NCI-H2171 treated with DMSO at 0.1 percent for 48 hours (cell line): Measurements from ENCODE around the gene UNC13D.

Experiments used
- DNase-seq: peaks from one replicate; lab custom pipeline; 2025; lab: John Stamatoyannopoulos, UW

The UNC13D gene

DNA sequence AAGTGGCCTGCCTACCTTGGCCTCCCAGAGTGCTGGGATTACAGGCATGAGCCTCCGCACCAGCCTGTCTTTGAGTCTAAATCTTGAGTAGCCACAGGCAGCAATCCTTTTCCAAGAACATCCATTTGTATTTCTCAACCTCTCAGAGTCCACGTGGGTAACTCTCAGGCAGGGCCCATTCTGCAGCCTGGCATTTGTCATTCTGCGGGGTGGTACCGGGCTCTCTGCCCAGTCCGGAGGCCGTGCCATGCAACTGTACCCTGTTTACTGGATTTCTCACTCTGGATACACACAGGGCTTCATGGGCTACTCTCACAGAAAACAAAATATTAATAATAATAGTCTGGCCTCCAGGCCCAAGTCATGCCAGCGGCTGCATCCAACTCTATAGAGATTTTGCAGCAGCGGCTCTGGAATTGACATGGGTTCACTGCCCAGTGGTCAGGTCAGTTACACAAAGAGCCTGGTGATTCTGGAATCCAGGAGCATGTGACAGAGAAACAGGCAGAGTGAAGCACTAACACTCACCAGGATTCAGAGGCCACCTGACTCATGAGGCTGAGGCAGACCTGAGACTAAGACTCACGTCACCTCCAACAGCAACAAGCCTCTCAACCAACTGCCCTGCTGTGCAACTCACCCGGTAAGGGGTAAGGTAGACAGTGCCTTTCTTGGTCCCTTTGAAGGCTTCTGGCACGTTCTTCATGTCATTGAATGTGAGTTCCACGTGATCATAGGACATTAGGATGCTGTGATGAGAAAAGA, 6.9 kb upstream of the UNC13D start:
- no peak for DNase-seq

DNA sequence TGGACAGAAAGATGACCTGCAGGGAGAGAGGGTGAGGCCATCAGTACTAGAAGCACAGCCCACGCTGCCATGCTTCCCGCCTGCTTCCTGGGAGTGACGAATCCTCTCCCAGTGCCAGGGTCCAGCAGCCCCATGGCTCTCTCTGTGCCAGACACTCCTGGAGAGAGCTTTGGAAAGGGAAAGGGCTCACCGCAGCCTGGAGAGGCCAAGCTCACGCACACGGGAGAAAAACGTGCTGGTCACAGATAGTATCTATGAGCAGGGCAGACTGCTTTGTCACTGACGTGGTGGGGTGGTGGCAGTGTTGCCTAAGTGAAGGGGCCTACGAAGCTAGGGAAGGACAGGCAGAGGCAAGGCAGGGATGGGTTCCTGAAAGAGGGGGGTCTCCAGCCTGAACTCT, 5.5 kb upstream of the UNC13D start:
- no peak for DNase-seq

DNA sequence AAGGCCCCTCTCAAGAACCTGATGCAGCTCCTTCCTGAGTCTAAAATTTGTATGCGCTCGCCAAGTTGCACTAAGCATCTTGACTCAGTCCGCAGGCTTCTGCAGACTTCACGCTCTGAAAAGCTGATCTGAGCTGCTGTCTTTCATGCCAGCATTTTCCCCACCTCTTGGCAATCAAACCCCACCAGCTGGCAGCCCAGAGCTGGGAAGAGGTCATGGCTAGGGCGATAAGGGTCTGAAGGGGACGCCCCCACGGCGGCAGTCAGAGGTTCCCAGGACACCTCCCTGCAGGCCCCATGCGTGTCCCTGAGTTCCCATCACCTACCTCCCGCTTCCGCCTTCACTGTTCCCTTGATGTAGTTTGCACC, 5.1 kb upstream of the UNC13D start:
- DNase-seq, result no peak

DNA sequence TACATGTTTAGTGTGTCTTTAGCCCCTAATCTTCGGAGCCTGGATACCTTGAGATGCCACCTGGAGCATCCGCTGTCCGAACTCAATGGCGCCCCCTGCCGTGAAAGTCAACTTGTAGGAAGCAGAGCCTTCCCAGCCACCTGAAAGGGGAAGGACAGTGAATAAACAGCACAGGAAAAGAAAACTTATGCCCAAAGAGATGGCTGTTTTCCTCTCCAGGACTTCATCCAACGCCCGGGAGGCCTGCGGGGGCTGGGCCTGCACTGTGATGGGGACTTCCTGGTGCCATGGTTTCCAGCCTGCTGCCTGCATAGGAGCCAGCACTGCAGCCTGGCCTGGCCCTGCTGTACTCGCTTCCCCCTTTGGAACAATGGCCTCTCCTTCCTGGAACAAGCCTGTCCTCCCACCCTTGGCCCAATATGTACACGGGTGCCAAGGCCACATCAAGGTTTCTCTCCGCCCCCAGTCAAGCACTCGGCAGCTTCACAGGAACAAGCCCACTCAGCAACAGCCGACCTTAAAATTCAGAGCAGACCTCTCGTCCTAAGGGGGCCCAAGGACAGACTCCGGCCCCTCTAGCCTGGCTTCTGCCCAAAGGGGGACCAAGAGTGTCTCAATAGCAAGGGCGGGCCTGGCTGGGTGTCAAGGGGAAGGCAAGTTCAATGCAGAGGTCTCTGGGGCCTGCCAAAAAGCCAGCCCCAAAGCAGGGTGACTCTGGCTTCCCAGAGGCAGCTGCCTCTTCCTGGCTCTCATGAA, 4.5 kb upstream of the UNC13D start:
- DNase-seq, result peak; percentile 10

DNA sequence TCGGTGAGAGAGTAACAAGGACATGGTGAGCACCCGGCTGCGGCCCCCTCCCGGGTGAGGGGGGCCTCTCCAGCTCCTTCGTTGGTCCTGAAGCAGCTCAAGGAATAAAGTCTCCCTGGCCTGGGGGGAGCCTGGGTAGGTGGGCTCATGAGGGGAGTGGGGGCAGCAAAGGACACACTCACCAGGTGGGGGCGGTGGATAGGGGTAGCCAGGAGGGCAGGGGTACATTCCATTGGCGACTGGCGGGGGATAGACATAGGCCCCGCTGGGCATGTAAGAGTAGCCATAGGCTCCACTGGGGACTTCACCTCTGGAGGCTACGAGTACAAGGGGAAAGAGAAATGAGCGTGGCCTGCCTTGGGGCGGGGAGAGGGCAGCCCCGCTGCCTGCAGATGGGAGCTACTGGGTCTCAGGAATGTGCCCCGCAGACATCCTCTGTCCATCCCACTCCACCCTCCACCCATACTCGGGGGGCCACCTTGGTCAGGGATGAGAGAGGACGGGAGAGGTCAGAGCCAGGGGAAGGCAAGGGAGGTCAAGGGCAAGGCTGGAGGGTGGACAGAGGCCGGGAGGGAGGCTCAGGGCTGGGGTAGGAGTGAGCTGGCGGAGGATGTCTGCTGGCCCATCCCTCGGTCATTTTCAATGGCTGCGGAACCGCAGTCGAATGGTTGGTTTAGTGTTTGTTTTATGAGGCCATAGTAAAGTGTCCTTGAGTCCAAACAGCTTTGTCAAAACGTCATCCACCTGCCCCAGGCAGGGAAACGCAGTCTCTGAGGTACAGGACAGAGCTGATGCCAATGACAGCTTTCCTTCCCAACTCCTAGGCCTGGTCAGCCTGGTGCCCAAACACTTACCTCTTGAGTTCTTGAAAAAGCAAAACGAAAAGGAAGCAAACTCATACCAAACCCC, 3.7 kb upstream of the UNC13D start:
- DNase-seq, result no peak

DNA sequence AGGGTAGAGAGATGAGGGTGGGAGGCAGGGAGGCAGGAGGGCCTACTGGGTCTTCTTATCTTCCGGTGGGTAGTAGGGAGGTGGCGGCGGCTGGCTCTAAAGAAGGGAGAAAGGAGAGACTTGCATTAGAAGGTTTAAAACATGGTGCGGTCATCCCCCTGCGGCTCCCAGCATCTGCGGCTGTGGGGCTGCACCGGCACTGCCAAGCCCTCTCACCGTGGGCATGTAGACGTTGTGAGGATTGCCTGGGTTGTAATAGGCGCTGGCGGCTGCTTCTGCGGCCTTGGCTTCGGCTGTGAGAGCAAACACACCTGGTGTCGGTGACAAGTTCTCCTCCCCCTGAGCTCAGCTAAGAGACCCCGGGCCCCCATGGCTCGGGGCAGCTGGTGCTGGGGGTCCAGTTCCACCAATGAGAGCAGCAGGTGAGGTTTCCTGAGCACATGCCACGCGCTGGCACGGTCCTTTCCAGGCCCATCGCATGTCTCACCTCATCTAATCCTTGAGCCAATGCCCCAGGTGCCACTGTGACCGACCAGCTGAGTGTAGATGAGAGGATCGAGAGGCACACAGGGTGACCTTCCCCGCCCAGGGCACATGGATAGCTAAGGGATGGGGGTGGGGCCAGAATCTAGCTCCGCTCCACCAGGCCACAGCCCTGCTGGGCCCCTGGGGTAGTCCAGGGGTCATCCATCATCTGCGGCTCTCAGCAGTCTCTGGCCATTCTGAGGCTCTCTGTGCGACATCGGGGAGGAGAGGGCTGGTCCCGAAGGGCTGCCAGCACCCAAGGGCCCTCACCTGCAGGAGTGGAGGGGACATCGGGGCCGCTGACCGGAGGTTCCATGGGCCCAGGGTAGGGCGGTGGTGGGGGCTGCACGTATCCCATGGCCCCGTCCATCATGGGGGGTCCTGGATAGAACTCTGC, 2.7 kb upstream of the UNC13D start:
- DNase-seq, result no peak

DNA sequence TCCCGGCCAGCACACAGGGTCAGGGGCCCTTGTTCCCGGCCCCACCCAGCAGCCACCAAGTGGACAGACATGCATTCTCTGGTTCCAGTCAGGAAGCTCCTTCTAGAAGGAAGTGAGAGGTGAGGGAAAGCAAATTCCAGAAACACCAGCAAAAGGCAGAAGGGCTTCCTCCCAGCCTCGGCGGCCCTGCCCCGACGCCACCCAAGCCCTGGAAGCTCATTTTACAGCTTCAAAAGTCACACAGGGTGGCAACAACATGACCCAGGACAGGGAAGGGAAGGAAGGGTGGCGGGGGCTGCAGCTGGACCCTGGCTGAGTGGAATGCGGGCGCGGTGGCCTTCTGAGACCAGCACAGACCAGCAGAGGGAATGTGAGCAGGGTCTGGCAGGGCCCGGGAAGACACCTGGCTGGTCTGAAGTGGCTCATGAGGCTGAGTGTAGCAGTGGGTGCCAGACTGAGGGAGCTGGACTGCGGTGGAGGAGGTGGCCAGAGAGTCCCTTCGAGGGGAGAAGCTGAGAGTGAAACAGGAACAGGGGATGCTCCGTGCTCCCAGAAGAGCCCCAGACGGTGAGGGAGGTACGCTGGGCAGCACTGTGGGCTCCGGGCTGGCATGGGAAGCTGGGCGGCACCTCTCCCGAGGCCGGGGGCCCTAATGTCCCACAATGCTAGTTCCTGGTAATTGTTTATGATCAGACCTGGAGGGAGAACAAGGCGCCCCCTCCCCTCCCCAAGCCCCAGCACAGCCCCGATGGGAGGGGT, 1.9 kb upstream of the UNC13D start:
- DNase-seq, result no peak

DNA sequence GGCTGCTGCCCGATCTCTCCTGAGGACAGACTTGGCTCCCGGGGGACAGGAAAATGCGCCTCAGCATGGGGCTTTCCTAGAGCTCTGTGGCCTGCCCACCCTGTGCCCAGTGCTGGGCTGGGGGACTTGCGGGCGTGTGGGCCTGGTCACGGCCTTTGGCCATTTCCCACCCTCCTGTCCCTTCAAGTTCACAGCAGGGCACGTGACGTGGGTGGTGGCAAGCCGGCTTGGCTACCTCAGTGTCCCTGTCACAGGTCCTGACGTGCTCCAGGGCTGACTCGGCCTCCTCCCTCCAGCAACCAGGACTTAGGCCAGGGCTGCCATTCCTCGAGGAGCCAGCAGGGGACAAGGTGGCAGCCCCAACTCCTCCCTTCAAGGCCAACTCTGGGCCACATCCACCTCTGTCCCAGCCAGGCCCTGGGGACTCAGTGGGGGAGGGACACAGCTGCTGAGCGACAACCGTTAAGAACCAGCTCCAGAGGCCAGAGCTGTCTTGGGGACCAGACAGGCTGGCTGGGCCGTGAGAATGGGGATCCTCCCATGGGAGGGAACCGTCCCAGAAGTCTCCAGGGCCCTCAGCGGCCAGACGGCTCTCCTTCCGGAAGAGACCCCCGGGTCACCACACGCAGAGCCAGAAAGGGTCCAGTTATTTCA, 981 bp upstream of the UNC13D start:
- DNase-seq, result peak; percentile 34

DNA sequence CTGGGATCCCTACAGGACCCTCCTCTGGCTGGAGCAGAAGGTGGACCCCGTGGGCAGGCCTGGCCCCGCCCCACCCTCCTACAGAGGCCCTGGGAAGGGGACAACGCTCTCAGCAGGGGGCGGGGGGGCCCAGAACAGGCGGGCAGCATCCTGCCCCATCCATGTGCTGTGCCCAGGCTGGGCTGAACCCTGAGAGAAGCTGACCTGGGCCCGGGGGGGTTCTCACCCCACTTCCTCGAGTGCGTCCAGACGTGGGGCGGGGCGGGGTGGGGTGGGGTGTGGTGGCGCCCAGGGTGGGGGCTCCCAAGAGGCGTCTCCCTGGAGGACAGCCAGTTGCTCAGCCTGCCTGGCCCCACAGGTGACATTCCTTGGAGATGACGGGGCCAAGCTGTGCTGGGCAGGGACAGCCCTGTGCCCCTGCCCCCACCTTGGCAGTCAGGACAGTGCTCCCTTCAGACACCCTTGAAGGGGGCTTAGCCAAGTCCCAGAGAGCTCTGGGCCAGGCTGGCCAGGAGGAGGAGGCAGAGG, 390 bp upstream of the UNC13D start:
- DNase-seq, result no peak

DNA sequence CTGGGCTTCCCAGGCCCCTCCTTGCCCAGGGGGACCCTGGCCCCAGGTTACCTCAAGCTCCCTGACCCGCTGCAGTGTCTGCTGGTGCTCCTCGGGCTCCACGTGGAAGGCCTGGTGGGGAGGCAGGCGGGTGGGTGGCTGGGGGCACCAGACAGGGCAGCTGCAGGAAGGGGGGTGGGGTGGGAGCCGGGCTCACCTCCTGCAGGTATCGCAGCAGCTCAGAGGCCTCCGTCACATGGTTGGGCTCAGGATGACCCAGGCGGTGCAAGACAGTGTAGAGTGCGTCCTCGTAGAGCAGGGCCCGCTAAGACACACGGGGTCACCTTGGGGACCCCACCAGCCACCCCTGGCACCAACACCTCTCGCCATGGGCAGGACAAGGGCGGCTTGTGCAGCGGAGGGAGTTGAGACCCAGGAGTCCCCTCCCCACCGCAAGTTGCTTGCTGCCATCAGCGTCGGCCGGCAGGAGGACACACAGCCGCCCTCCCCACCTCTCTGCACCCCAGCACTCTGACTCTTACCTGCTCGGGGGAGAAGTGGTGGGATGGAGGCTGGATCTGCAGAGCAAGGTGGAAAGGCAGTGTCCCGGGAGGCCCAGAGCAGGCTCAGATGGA, 1.1 kb downstream of the UNC13D start:
- DNase-seq, result no peak

DNA sequence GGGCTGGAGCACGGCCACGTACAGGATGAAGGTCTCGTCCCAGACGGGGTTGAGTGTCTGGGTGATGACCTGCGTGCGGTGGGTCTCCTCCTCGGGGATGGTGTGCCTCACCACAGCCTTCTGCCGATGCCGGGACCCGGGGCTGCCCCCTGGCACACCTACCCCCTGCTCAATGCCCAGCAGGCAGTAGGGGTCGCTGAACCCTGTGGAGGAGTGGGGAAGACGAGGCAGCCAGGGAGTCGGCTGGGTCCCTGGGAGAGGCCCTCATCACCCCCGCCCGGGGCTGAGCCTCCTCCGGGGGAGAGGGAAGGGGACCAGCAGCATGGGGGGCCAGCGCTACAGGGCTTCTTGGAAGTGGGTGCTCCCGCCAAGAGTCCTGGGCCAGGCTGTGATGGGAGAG, 1.8 kb downstream of the UNC13D start:
- DNase-seq, result no peak

DNA sequence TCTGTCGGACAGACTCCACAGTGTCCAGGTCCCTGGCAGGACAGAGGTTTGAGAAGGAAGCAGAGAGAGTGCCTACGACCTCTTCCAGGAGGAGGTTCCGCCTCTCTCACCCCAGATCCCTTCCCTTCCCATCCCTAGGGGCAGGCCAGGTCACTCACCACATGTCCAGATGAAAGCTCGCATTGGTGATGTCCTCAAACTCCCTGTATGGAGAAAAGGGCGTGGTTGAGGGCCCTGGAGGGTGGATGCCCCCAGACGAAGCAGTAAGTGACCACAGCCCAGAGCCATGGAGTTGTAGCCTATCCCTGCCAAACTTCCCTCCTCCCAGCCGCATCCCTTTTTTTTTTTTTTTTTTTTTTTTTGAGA, 3.4 kb downstream of the UNC13D start:
- no peak for DNase-seq

DNA sequence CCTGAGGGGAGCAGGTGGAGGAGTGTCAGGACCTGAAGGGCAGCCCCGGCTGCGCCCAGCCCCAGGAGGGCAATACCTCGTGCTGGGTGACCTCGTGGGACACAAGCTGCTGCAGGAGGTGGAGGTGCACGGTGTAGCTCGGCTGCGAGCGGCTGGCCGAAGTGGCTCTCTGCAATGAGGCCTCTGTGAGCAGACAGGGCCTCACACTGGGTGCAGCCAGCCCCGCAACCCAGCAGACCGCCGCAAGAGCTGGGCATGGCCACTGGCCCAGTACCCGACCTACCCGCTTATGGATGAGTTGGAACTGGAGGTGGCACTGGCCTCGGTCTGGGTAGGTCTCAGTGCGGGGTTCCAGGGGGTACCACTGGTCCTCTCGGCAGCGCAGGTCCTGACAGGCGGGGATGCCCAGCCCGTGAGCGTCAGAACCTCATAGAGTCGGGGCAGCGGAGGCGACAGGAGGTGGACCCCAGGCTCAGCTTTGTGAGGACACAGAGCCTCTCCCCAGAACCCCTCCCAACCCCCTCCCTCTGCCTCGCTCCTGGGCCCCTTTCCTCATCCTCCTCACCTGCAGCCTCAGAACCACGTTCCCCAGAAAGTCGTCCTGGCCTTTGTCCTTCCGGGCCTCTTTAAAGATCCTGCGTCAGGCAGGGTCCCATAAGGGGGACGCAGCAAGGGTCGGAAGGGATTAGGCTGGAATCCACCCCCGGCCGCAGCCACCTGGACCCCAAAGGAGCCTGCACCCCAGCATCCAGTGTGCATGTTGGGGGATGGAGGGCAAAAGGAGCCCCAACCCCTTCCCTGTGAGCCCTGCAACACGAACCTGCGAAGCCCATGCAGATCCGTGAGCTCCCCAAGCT, 4.0 kb downstream of the UNC13D start:
- no peak for DNase-seq

DNA sequence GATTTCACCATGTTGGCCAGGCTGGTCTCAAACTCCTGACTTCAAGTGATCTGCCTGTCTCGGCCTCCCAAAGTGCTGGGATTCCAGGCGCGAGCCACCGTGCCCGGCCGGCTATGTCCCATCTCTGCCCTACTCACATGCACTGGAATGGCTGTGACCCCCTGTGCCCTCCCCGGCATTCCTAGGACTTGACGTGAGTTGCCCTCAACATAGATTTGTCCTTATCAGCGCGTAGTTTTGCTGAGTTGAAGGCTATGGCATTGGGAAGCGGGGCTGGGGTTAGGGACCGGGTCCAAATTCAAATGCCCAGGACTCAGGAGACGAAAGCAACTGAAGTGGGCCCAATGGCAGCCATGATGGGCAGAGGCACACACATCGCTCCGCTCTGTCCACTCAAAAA, 5.8 kb downstream of the UNC13D start:
- DNase-seq, result no peak

DNA sequence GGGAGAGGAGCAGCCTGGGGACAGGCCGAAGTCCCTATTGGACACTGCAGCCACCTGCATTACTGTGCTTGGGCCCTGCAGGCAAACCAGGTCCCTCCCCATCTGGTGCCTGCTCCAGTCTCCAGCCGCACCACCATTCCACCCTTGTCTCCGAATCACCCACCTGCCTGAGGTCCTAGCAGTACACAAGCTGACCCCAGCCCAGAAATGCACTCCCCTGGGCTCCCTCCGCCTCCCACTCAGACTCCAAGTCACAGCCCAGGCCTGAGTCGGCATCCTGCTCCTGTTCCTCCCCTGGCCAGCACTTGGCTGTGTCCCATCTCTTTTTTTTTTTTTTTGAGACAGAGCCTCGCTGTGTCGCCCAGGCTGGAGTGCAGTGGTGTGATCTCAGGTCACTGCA, 6.3 kb downstream of the UNC13D start:
- DNase-seq, result no peak

DNA sequence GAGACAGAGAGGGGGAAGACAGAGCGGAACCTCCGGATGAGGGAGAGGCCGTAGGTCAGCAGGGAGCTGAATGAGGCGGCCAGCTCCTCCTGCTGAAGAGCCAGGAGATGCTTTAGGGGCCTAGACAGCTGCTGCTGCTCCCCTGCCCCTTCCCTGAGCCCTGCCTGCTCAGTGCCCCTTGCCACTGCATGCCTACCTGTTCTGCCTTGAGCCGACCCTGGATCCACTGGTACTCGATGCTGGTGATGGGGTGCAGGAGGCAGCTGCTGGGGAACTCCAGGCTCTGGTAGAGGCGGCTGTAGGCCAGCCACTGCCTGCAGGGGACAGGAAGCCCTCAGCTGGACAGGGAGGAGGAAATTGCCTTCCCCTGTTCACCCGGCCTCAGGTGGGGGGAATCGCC, 7.6 kb downstream of the UNC13D start:
- DNase-seq, result no peak

DNA sequence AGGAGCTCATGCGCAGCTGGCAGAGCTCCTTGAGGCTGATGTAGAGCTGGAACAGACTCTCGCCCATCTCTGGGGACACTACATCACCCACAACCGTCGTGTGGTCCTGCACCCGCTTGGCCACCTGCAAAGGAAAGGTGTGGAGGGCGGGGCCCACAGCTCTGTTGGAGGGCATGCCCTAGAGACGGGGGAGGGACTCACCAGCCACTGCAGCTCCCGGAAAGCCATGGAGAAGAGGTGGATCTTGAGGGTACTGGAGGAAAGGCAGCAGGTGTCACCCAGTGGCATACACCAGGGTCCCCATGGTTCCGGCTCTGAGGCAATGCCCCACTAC, 8.6 kb downstream of the UNC13D start:
- no peak for DNase-seq

DNA sequence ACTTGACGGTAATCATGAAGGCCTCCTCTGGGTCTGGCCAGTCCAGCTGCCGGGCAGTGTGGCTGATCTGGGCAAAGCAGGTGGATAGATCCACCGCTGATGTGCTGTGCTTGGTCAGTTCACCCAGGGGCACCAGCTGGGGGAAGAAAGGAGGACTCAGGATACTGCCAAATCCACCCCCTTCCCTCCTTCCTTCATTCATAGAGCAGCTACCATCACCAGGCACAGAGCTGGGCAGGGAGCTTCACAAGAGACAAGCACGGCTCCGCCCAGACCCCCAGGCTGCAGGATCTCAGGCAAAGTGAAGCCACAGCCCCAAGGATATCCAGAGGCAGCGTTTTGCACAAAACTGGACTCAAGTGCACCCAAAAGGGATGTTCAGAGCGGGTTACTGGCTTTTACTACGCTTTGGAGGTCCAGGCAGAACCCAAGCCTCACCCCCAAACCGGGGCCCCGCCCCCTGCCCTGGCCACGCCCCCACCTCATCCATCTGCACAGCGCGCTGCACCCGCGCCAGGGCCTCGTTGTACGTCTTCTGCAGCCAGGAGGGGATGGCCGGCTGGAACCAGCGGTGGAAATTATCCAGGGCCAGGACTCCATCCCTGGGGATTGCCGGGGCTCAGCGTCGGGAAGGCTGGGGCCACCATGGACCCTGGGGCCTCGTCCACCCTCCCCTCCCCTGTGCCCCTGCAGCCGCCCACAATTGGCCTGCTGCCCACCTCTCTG, 9.1 kb downstream of the UNC13D start:
- no peak for DNase-seq
